K562 (cell line): Measurements from ENCODE around the gene XPC. TPM values are rescaled to one million over a fixed set of nuclear protein-coding genes. Genes with fewer than 3 reads are reported as not detected.

Source experiments
- CBX1 ChIP-seq: sonication (generic); IDR thresholded peaks from 2 replicates; pipeline ENCODE4 v1.6.1; 2016; ENCODE audit warnings: antibody characterized with exemption, low read depth, mild to moderate bottlenecking
- CREBBP ChIP-seq: IDR thresholded peaks from one replicate; pipeline ENCODE4 v1.6.1; 2012; ENCODE audit warnings: low read depth, mild to moderate bottlenecking, control low read depth, inconsistent platforms, low read length
- E2F4 ChIP-seq: sonication (generic); formaldehyde crosslinking; IDR thresholded peaks from 2 replicates; pipeline ENCODE4 v1.8.0; 2022; ENCODE audit warnings: mild to moderate bottlenecking, low read depth, missing genetic modification reagents
- GTF2E2 ChIP-seq: fragments of 200-800 bp; sonication (Bioruptor generic); IDR thresholded peaks from 2 replicates; pipeline ENCODE4 v1.6.1; 2016; ENCODE audit warnings: missing genetic modification characterization, missing compliant biosample characterization
- SMAD4 ChIP-seq: fragments of 250-450 bp; sonication (Bioruptor Pico); conservative IDR thresholded peaks from 2 replicates; pipeline ENCODE4 v1.8.0; 2021; ENCODE audit warnings: inconsistent platforms, mild to moderate bottlenecking, moderate library complexity
- TOE1 ChIP-seq, 2 experiments: fragments of 450-650 bp in 1 of 2; sonication (generic) in 1 of 2; formaldehyde crosslinking in 1 of 2; IDR thresholded peaks; 2 replicates each; pipeline versions ENCODE4 v1.7.1 to v1.8.0; 2016 to 2022; ENCODE audit warnings: borderline replicate concordance in 2 of 2, mild to moderate bottlenecking in 2 of 2, antibody characterized with exemption in 1 of 2, inconsistent platforms in 1 of 2, low read depth in 1 of 2, missing genetic modification reagents in 1 of 2, moderate library complexity in 1 of 2
- ZNF707 ChIP-seq: fragments of 250-450 bp; sonication (Bioruptor Pico); conservative IDR thresholded peaks from 2 replicates; pipeline ENCODE4 v1.8.0; 2022; ENCODE audit warnings: inconsistent platforms, mild to moderate bottlenecking, moderate library complexity
- polyA plus RNA-seq, 8 experiments: library from polyadenylated mRNA; depleted of rRNA in 4 of 8; stranded (reverse) in 5 of 8; unstranded in 3 of 8; fragments of >200 nt; fragmentation: Nextera tagmentation in 2 of 8; fragmentation: Illumina TruSeq in 1 of 8; extraction: Ambion mirVana in 2 of 8; extraction: Trizol in 1 of 8; gene quantifications; 2 replicates each; pipeline versions ENCODE4 v1.2.1 to v1.2.3, GENCODE V29; 2011 to 2014; ENCODE audit warnings: inconsistent platforms in 1 of 8, missing spikeins in 1 of 8
- total RNA-seq, 7 experiments: library from RNA; depleted of rRNA in 6 of 7; stranded (reverse); fragments of >200 nt in 6 of 7; fragmentation: Illumina TruSeq in 2 of 7; extraction: Trizol in 2 of 7; gene quantifications; 2 replicates each; pipeline versions ENCODE4 v1.2.1 to v1.2.3, GENCODE V29; 2011 to 2021; ENCODE audit warnings: low replicate concordance in 1 of 7

Gene XPC
- total and polyA plus RNA-seq, 9 of the 15 experiments (the other 6 are each of a cell fraction or from before 2014, with no cell fraction given) = 3.8 to 54.7 (median 41.3) TPM

- TF ChIP-seq TOE1 (IDR thresholded peaks at IDR 0.05; ENCODE audit: borderline replicate concordance) = no peak
- no peak for TF ChIP-seq TOE1 (CRISPR knock-in tag; IDR thresholded peaks at IDR 0.05; ENCODE audit: borderline replicate concordance, low read depth)
- no peak for TF ChIP-seq ZNF707
- TF ChIP-seq CREBBP = no peak
- no peak for TF ChIP-seq GTF2E2 (tag)
- TF ChIP-seq E2F4 (CRISPR knock-in tag) = no peak
- TF ChIP-seq SMAD4 (CRISPR knock-in tag) = no peak
- TF ChIP-seq CBX1 = no peak
Measured at GRCh38 chr3:14143271-14144225, 34.9 kb downstream of the XPC start (continued).
